Neural crest cell (in vitro differentiated cells): ENCODE results near the gene NUP50. TPM values are rescaled to one million over a fixed set of nuclear protein-coding genes. Genes with fewer than 3 reads are reported as not detected.
A peak's percentile ranks its signal among the peaks of the same experiment; 100 is the strongest.

Source experiments
- DNase-seq: peaks from one replicate; pipeline ENCODE4 v3.0.0; 2021; ENCODE audit warnings: low read depth, mixed read lengths, low spot score
- H3K27ac Mint-ChIP-seq: one replicate; pipeline ENCODE4 v1.8.0; 2021; ENCODE audit warnings: mild to moderate bottlenecking, mixed read lengths; ENCODE audit not compliant: unreplicated experiment
- H3K27me3 Mint-ChIP-seq: 2 replicates; pipeline ENCODE4 v1.8.0; 2021; ENCODE audit warnings: low read depth, mild to moderate bottlenecking, mixed read lengths
- H3K36me3 Mint-ChIP-seq: 2 replicates; pipeline ENCODE4 v1.8.0; 2021; ENCODE audit warnings: low read depth, mild to moderate bottlenecking, mixed read lengths
- H3K4me1 Mint-ChIP-seq: 2 replicates; pipeline ENCODE4 v1.8.0; 2021; ENCODE audit warnings: mixed read lengths
- H3K4me3 Mint-ChIP-seq: one replicate; pipeline ENCODE4 v1.8.0; 2021; ENCODE audit warnings: mild to moderate bottlenecking, mixed read lengths
- H3K9me3 Mint-ChIP-seq: 2 replicates; pipeline ENCODE4 v1.8.0; 2021; ENCODE audit warnings: mixed read lengths
- CTCF ChIP-seq: fragments of 200-600 bp; sonication (generic); conservative IDR thresholded peaks from 2 replicates; pipeline ENCODE4 v1.5.0; 2021; ENCODE audit warnings: antibody characterized with exemption, mild to moderate bottlenecking
- total RNA-seq: library from RNA; stranded (reverse); gene quantifications from 2 replicates; pipeline ENCODE4 v1.2.1, GENCODE V29; 2021

The NUP50 gene
- total RNA-seq, 1 donor from 2014 or later = 128 TPM

GRCh38 chr22:45151503-45151902 is 12.2 kb upstream of the NUP50 start:
- no peak overlapping the region for H3K27ac Mint-ChIP-seq
- H3K27me3 Mint-ChIP-seq = no peaks in the 10 kb centered on the region
- DNase-seq = no peak
- no peaks in the 10 kb centered on the region for H3K4me1 Mint-ChIP-seq
- peaks cover under 1% of the 10 kb centered on the region for H3K9me3 Mint-ChIP-seq
- no peak for TF ChIP-seq CTCF
- peaks cover 4% of the 10 kb centered on the region for H3K36me3 Mint-ChIP-seq
- H3K4me3 Mint-ChIP-seq = no peak overlapping the region

- Mint-ChIP-seq H3K4me1 (no peaks in the 10 kb centered on the region), H3K9me3 (no peaks in the 10 kb centered on the region), H3K4me3 (no peak overlapping the region), H3K27ac (no peak overlapping the region), H3K36me3 (peaks cover 6% of the 10 kb centered on the region), H3K27me3 (no peaks in the 10 kb centered on the region)
- no peak for DNase-seq
- no peak for TF ChIP-seq CTCF
These were observed 9.3 kb upstream of the NUP50 start for GRCh38 chr22:45154383-45154782.

GRCh38 chr22:45155050-45155840 is 8.5 kb upstream of the NUP50 start:
- H3K27me3 Mint-ChIP-seq = no peaks in the 10 kb centered on the region
- no peaks in the 10 kb centered on the region for H3K9me3 Mint-ChIP-seq
- H3K27ac Mint-ChIP-seq = no peak overlapping the region
- no peak overlapping the region for H3K4me3 Mint-ChIP-seq
- no peak for TF ChIP-seq CTCF
- H3K4me1 Mint-ChIP-seq = peaks cover 7% of the 10 kb centered on the region
- H3K36me3 Mint-ChIP-seq = peaks cover 6% of the 10 kb centered on the region
- DNase-seq = no peak

DNA sequence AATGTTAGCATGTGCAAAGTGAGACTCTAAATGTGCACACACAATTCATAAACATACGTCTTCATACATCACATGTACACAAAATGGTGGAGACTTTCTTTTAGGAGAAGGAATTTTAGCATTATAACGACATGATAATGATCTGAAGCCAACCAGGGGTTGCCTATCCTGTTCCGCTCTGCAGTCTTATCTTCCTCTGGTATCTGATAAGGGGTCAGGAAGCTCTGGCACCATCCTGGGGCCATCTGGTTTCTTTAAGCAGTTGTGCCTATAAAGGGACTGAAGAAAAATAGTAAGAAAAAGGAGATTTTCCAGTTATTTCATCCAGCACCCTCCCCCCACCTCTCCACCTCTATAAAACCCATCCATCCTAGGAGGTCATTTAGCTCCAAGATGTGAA is 5.8 kb upstream of the NUP50 start:
- Mint-ChIP-seq H3K4me1 (peaks cover 23% of the 10 kb centered on the region), H3K4me3 (no peak overlapping the region), H3K9me3 (no peaks in the 10 kb centered on the region), H3K27me3 (no peaks in the 10 kb centered on the region), H3K36me3 (peaks cover 2% of the 10 kb centered on the region), H3K27ac (no peak overlapping the region)
- no peak for TF ChIP-seq CTCF
- DNase-seq = no peak

DNA sequence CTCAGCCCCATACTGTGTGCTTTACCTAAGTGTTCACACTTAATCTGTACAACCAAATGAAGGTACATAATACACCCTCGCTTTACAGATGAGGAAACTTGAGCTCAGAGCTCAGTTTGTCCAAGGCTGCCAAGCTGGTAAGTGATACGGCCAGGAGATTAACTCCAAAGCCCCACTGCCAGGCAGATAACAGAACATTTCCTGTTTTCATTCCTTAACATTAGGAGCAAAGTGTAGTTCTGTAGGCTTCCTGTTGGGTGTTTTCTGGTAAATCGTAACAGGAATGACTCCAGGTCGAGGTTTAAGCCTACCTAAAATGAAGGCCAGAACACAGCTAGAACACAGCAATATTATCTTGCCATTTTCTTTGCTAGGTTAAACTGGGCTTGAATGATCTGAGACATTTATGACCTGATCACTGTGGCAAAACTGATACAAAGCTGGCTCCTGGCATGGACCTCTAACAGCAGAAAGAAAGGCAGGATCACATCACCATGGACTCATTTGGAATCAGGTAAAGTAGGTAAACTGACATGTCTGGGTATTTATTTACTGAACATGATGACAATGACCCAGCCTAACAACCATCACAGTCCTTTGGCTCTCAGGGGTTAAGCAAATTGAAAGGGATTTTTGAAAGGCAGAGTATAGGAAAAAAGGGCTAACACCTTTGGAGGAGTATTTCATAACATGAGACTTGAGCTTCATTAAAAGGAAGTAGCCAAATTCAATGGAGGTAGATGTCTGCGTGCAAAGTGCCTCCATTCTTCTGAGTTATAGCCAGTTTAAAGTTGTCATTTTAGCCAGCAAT is 3.9 kb upstream of the NUP50 start:
- no peaks in the 10 kb centered on the region for H3K9me3 Mint-ChIP-seq
- no peaks in the 10 kb centered on the region for H3K27me3 Mint-ChIP-seq
- peak overlapping the region; percentile 28 for H3K4me3 Mint-ChIP-seq
- DNase-seq = no peak
- peaks cover 32% of the 10 kb centered on the region for H3K4me1 Mint-ChIP-seq
- no peak overlapping the region for H3K27ac Mint-ChIP-seq
- peak; percentile 24 for TF ChIP-seq CTCF
- peaks cover 2% of the 10 kb centered on the region for H3K36me3 Mint-ChIP-seq
